Measurements from ENCODE around the gene UGT1A10.
"Not testable (repeated sequence)": the region's sequence is repeated elsewhere in the genome, so short reads cannot be mapped to it uniquely, and the experiment has no call there.

The UGT1A10 gene

DNA sequence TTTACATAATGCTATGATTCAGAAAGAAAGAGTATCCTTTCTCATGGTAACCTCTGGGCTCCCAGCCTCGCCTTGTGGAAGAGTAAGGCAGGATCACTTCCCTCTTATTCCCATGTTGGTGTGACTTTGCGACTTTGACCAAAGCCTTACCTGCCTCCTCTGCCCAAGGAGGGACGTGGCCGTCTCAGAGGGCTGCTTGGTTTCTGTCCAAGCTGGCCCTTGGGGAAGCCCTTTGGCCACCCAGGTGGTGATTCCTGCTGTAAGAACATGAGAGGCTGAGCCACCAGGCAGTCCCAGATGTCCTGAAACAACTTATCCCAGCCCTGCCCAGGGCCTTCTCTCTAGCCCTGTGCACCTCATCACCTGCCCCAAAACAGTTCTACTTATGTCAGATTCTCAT, 62.5 kb downstream of the UGT1A10 start:
- no peak for DNase-seq

DNA sequence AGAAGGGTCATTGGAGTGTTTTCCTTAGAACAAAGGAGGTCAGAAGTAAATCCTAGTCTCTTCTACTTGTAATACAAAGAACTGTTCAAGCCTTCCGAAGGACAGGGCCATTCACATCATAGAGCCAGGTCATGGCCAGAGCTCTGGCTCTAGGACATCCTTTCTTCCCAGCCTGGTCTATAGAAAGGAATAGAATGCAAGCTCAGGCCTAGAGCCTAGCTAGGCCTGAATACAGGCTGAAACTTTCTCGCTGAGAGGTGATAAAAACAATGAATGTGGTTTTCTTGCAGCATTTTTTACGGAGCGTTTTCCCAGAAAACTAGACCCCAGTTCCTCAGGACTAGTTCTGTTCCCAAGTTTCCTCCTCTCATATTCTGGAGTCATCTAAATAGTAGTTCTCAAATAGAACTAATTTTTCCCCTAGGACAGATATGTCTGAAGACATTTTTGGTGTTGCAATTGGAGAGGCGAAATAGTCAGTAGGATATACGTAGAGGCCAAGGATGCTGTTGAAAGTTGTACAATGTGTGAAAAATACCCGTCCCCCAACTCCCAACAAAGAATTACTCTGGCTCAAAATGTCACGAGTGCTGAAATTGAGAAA, 63.3 kb downstream of the UGT1A10 start:
- no peak for DNase-seq

DNA sequence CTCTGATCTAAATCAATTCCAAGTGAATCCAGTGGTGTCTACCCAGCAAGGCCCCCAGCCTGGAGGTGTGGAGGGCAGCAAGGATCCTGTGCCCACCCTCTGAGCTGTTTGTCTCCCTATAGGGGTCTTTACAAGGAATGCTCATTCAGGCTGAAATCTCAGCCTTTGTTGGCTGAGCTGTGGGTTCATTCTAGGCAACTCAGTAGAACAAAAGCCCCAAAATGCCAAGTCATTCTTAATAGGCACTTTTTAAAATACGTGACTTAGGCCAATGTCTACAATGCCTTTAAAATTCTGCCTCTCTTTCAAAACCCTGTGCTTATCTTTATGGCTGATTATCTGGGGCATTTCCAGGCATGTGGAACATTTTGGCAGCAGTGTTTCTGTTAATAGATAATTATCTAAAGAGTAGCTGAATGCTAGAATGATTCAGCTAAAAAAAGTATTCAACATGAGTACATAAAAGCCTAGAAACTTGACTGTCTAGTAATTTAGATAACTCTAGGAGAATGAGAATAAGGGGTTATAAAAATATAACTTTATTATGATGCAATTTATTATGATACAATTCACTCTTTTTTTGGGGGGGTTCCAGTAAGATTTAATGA, 63.9 kb downstream of the UGT1A10 start:
- DNase-seq, result no peak

DNA sequence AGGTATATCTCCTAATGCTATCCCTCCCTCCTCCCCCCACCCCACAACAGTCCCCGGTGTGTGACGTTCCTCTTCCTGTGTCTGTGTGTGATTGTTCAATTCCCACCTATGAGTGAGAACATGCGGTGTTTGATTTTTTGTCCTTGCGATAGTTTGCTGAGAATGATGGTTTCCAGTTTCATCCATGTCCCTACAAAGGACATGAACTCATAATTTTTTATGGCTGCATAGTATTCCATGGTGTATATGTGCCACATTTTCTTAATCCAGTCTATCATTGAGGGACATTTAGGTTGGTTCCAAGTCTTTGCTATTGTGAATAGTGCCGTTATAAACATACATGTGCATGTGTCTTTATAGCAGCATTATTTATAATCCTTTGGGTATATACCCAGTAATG, 64.6 kb downstream of the UGT1A10 start:
- DNase-seq, result not testable (repeated sequence)

DNA sequence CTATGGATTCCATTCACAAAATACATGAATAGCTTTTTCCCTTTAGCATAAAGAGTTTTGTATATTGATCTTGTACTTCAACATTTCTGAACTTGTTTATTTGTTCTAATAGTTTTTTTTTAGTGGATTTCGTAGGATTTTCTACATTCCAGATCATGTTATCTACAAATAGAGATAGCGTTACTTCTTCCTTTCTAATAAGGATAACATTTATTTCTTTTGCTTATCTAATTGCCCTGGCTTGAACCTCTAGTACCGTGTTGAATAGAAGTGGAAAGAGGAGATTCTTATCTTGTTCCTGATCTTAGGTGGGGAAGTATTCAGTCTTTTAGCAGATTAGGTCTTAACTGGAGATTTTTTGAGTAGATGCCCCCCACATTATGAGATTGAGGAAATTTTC, 66.0 kb downstream of the UGT1A10 start:
- no peak for DNase-seq

DNA sequence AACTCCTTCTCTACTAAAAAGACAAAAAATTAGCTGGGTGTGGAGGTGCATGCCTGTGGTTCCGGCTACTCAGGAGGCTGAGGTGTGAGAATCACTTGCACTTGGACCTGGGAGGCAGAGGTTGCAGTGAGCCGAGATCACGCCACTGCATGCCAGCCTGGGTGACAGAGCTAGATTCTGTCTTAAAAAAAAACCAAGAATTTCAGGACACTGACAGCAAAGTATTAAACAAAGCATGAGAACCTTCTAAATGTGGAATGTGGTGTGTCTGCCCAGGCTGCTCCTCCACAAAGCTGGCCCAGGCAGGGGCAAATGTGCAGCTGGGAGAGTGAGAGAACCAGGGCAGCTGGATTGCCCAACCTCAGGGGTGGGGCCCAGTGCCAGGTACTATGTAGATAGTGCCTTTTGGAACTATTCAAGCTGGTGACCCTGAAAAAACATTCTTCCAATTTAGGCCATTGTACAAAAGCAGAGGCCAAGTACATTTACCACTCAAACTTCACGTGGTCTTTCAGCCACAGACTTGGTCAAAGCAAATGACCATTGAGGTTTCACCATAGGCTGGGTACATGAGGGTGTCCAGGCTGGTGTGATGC, 69.8 kb downstream of the UGT1A10 start:
- no peak for DNase-seq

DNA sequence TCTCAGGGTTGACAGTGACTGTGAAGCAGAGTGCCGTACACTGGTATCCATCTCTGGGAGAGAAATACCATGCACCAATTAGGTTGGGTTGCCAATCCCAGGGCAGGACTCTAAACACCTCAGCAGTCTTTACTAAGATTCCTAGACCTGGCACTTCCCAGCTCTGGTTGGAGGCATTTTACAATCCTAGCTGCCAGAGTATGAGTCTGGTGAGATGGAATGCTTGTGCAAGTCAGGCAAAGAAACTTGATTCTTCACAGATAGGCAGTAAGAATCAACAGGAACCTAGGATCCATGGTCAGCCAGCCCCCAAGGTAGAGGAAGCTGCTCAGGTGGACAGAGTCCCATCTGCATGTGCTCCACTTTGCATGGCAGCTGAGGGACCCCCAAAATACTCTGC, 70.5 kb downstream of the UGT1A10 start:
- DNase-seq, result no peak

DNA sequence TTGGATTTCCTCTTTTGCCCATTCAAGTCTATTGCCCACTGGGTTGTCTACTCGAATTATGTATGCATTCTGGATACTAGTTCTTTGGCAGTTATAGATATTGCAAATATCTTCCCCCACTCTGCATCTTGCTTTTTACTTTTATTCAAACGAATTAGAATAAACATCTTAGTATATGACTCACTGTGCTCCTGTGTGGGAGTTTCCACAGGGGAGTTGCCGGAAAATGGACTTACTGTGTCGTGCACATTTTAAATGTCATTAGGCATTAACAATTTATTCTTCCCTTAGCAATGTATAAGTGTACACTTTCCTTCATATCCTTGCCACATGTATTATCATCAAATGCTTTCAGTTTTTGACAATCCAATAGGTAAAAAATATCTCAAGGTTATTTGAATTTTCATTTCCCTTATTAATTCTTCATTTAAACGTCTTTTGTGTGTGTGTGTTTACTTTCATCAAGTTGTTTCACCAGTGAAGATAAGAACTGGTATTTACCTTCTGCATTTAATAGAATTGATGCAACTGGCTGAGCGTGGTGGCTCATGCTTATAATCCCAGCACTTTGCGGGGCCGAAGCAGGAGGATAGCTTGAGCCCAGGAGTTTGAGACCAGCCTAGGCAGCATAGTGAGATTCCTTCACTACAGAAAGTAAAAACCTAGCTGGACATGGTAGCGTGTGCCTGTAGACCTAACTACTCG, 71.8 kb downstream of the UGT1A10 start:
- DNase-seq, result no peak

DNA sequence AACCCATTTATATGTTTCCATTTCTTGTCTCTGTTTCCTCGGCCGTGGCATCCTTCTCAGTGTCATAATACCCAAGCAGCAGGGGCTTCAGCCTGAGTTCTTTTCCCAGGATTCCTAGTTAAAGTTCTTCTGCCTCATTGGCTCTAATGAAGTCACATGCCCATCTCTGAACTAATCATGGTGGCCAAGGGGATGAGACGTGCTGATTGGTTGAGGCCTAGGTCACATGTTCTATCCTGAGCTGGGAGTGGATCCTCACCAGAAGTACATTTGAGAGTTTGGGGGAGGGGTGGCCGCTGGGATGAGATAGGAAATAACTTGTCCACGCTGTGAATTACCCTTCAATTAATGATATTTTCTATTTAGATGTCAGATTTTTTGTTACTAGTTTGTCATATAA, 72.7 kb downstream of the UGT1A10 start:
- DNase-seq, result no peak

DNA sequence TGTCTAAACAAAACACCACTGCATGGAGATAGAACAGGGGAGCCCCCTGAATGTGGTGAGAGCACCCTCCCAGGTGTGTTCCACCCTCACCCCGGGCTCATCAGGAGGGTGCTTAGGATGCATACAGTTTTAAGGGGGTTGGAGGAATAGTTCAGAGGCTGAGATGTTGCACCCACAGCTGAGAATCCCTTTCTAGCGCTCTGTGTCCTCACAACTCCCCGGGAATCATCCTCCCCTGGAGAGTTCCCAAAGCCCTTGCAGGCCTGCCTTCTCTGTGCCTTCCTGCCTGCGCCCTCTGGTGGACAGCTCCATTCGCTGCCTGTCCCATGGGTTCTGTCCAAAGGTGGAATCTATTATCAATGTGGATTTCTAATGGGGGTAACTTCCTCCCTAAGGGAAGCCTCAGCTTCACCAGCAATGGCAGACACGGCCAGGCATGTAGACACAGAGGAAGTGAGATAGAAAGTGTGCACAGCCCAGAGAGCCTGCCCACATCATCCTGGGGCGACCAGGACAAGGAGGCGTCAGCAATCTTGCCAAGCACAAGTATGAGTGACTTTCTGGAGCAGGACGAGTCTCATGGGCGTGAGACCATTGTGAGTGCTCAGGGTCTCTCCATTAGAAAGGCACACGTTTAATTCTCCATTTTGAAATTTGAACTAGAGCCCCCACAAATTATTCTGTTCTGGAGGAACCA, 75.2 kb downstream of the UGT1A10 start:
- DNase-seq, result peak; percentile 70

DNA sequence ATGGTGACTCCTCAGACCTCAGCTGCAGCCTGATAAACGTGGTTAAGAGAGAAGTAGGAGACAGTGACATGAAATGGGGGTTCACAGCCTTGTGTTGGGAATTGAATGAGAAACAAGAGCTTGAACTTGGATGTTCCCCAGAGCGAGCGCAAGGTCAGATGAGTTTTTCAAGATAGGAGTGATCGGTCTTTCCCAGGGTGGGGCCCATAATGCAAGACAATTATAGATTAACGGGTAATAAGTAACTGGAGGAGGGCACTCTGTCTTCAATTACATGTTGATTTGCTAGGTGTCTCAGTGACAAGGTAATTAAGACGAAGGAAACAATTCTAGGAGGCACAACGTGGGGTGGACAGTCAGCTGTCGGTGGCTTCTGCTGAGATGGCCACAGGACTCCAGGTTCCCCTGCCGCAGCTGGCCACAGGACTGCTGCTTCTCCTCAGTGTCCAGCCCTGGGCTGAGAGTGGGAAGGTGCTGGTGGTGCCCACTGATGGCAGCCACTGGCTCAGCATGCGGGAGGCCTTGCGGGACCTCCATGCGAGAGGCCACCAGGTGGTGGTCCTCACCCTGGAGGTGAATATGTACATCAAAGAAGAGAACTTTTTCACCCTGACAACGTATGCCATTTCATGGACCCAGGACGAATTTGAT, 76.5 kb downstream of the UGT1A10 start, which contains the start of gene UGT1A5:
UGT1A5 (plus strand) TSS at position 297 of the 651 bp plus-strand sequence; CDS start at position 382, 85 bp downstream.
- DNase-seq, result no peak

DNA sequence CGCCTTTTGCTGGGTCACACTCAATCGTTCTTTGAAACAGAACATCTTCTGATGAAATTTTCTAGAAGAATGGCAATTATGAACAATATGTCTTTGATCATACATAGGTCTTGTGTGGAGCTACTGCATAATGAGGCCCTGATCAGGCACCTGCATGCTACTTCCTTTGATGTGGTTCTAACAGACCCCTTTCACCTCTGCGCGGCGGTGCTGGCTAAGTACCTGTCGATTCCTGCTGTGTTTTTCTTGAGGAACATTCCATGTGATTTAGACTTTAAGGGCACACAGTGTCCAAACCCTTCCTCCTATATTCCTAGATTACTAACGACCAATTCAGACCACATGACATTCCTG, 77.0 kb downstream of the UGT1A10 start:
- DNase-seq, result no peak

DNA sequence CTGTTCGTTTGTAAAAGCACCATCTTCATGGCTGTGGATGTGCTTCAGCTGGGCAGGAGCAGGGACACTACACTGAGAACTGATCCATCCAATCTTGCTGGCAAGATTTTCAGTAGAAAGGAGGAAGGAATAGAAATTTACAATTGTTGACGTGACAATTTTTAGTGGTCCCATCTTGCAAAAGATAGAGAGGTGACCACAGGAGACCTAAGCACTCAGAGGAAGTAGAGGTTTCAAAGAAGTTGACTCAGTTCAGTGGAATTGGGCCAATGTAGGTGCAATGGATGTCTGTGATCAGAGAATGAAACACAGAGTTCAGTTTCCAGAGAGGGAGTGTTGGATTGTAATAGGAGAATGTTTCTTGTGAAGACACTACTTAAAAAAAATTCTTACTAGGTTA, 77.9 kb downstream of the UGT1A10 start:
- no peak for DNase-seq

DNA sequence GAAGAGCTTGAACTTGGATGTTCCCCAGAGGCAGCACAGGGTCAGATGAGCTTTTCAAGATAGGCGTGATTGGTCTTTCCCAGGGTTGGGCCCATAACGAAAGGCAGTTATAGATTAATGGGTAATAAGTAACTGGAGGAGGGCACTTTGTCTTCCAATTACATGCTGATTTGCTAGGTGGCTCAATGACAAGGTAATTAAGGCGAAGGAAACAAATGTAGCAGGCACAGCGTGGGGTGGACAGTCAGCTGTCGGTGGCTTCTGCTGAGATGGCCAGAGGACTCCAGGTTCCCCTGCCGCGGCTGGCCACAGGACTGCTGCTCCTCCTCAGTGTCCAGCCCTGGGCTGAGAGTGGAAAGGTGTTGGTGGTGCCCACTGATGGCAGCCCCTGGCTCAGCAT, 82.3 kb downstream of the UGT1A10 start, which contains the start of gene UGT1A4:
UGT1A4 (plus strand) TSS at position 185 of the 400 bp plus-strand sequence; CDS start at position 270, 85 bp downstream.
- DNase-seq, result no peak

DNA sequence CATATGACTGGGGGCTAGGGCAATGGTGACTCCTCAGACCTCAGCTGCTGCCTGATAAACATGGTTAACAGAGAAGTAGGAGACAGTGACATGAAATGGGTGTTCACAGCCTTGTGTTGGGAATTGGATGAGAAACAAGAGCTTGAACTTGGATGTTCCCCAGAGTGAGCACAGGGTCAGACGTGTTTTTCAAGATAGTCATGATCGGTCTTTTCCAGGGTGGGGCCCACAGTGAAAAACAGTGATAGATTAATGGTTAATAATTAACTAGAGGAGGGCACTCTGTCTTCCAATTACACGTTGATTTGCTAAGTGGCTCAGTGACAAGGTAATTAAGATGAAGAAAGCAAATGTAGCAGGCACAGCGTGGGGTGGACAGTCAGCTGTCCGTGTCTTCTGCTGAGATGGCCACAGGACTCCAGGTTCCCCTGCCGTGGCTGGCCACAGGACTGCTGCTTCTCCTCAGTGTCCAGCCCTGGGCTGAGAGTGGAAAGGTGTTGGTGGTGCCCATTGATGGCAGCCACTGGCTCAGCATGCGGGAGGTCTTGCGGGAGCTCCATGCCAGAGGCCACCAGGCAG, 92.6 kb downstream of the UGT1A10 start, which contains the start of gene UGT1A3:
UGT1A3 (plus strand) TSS at position 320 of the 579 bp plus-strand sequence; CDS start at position 405, 85 bp downstream.
- DNase-seq, result no peak

DNA sequence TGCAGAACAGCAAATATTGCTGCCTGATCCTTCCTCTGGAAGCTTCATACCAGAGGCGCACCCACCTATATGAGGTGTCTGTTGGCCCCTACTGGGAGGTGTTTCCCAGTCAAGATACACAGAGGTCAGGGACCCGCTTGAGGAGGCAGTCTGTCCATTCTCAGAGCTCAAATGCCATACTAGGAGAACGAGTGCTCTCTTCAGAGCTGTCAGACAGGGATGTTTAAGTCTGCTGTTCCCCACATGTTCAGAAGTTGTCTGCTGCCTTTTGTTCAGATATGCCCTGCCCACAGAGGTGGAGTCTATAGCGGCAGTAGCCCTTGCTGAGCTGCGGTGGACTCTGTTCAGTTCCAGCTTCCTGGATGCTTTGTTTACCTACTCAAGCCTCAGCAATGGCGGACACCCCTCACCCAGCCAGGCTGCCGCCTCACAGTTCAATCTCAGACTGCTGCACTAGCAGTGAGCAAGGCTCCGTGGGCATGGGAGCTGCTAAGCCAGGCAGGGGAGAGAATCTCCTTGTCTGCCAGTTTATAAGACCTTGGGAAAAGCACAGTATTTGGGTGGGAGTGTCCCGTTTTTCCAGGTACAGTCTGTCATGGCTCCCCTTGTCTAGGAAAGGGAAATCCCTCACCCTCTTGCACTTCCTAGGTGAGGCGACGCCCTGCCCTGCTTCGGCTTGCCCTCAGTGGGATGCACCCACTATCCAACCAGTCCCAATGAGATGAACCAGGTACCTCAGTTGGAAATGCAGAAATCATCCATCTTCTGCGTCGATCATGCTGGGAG, 100.8 kb downstream of the UGT1A10 start:
- not testable (repeated sequence) for DNase-seq

DNA sequence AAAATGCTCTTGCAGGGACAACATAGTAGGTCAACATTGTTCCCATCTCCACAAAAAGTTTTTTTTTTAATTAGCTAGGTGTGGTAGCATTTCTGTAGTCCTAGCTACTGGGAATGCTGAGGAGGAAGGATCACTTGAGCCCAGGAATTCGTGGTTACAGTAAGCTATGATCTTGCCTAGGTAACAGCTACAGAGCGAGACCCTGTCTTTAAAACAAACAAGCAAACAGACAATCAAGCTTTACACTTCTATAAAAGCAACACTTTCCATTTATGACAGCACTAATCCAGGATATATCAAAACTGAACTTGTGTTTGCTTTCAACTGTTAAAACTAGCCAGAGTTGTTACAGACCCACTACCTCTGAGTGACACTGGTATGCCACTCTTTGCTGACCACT, 104.6 kb downstream of the UGT1A10 start:
- no peak for DNase-seq

DNA sequence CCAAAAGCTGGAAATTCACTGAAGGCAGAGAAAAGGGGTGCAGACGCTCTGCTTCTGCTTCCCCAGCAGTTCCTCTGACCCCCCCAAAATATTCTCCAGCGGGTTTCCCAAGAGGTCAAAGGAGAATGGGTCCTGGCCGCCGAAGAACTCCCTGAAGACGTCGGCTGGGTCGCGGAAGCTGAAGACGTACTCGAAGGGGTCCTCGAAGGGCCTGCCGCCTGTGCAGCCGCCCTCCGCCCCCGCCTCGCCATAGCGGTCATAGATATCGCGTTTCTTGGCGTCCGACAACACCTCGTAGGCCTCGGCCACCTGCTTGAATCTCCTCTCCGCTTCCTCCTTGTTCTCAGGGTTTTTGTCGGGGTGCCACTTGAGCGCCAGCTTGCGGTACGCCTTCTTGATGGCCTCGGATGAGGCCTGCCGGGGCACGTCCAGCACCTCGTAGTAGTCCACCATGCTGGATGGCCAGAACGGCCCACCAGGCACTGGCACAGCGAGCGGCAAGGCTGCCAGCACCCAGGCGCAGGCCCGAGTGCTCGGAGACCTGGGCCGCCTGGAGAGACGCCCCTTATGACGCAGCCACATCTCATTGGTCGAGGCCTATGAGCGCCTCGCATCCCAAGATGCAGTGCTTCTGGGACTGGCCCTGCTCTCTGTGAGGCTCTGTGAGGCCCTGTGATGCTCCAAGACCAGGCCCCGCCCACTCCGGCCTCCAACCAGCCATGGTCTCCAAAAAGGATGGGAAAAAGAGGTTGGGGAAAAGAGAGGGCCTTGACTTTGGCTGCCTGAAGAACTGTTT, 107.4 kb downstream of the UGT1A10 start:
- DNase-seq, result no peak

DNA sequence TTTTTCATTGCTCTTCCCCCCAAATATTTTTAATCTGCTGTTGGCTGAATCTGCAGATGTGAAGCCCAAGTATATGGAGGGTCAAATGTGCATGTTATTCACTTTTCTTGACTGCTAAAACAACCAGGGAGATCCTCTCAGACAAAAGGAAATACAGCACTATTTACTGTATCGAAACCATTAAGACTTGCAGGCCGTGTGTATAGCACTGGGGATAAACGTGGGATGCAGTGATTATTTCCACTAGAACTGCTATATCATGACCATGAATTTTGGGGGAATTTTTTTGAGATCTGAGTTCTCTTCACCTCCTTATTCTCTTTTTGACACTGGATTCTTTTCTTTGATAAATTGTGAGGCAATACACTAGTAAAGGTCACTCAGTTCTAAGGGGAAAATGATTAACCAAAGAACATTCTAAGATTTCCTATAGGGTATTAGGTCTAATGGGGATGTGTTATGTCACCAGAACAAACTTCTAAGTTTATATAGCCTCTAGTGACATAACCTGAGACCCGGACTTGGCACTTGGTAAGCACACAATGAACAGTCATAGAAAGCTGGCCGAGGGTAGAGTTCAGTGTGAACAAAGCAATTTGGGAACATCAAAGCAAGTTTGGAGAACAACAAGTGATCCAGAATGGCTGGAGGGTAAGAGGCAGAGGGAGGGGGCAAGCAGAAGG, 109.0 kb downstream of the UGT1A10 start:
- no peak for DNase-seq

DNA sequence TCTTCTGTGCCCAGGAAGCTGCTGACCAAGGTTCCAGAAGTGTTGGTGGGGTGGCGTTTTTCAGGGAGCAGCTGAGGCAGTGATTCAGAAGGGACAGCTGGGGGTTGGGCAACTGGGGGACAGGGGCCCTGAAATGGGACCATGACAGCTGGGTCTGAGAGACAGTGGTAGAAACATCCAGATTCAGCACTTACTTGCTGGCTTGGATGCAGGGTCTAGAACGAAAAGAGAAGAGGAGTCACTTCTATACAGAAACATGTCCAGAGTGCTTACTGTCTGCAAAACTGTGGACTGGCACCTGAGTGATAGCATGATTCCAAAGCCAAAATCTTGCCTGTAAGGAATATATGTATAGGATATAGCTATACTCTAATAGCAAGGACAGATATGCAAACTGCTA, 109.6 kb downstream of the UGT1A10 start:
- not testable (repeated sequence) for DNase-seq

Measured in NCI-H510A (cell line).